Measurements from ENCODE around the gene POSTN.

The POSTN gene

GRCh38 chr13:37598597-37598996 lies at the start of gene POSTN:
Gene POSTN, minus strand, starts transcription at chr13:37598768. Its CDS starts 42 bp downstream, at chr13:37598726.
- ATAC-seq (replicated peaks): no peak
- Mint-ChIP-seq H3K4me1 (no peaks in the 10 kb centered on the region), H3K27me3 (no peaks in the 10 kb centered on the region), H3K4me3 (no peak within 1 kb of the TSS), H3K27ac (no peak within 1 kb of the TSS), H3K9me3 (no peaks in the 10 kb centered on the region), H3K36me3 (no peaks in the 10 kb centered on the region)
- no peak for DNase-seq

GRCh38 chr13:37647031-37647650 lies 48.6 kb upstream of the POSTN start:
- Mint-ChIP-seq H3K4me3 (no peak overlapping the region), H3K4me1 (no peaks in the 10 kb centered on the region), H3K36me3 (no peaks in the 10 kb centered on the region), H3K27ac (no peak overlapping the region), H3K9me3 (no peaks in the 10 kb centered on the region), H3K27me3 (no peaks in the 10 kb centered on the region)
- no peak for ATAC-seq (replicated peaks)
- no peak for DNase-seq

- Mint-ChIP-seq H3K9me3 (no peaks in the 10 kb centered on the region), H3K4me3 (no peak overlapping the region), H3K36me3 (no peaks in the 10 kb centered on the region), H3K4me1 (no peaks in the 10 kb centered on the region), H3K27me3 (no peaks in the 10 kb centered on the region), H3K27ac (no peak overlapping the region)
- DNase-seq: no peak
- ATAC-seq (replicated peaks): no peak
These were observed 48.0 kb upstream of the POSTN start for GRCh38 chr13:37646531-37646930.

- H3K4me3 Mint-ChIP-seq: no peak overlapping the region
- ATAC-seq (replicated peaks) (no peak), DNase-seq (no peak)
- no peaks in the 10 kb centered on the region for H3K27me3 Mint-ChIP-seq
- H3K9me3 Mint-ChIP-seq: no peaks in the 10 kb centered on the region
- no peaks in the 10 kb centered on the region for H3K36me3 Mint-ChIP-seq
- no peak overlapping the region for H3K27ac Mint-ChIP-seq
- H3K4me1 Mint-ChIP-seq: no peaks in the 10 kb centered on the region
These were observed 46.7 kb upstream of the POSTN start for GRCh38 chr13:37645181-37645740.

GRCh38 chr13:37641391-37641790 lies 42.8 kb upstream of the POSTN start:
- Mint-ChIP-seq H3K9me3 (no peaks in the 10 kb centered on the region), H3K27ac (no peak overlapping the region)

GRCh38 chr13:37640499-37640898 lies 41.9 kb upstream of the POSTN start:
- no peak overlapping the region for H3K4me3 Mint-ChIP-seq
- DNase-seq: no peak
- H3K27ac Mint-ChIP-seq: no peak overlapping the region
- no peaks in the 10 kb centered on the region for H3K9me3 Mint-ChIP-seq
- no peaks in the 10 kb centered on the region for H3K27me3 Mint-ChIP-seq
- H3K36me3 Mint-ChIP-seq: no peaks in the 10 kb centered on the region
- no peaks in the 10 kb centered on the region for H3K4me1 Mint-ChIP-seq
- no peak for ATAC-seq (replicated peaks)

More at GRCh38 chr13:37641391-37641790, 42.8 kb upstream of the POSTN start:
- ATAC-seq (replicated peaks): no peak
- Mint-ChIP-seq H3K4me3 (no peak overlapping the region), H3K4me1 (no peaks in the 10 kb centered on the region), H3K36me3 (no peaks in the 10 kb centered on the region), H3K27me3 (no peaks in the 10 kb centered on the region)
- DNase-seq: no peak

GRCh38 chr13:37636701-37637100 lies 38.1 kb upstream of the POSTN start:
- DNase-seq (no peak), ATAC-seq (replicated peaks) (no peak)
- Mint-ChIP-seq H3K4me3 (no peak overlapping the region), H3K27me3 (no peaks in the 10 kb centered on the region), H3K9me3 (no peaks in the 10 kb centered on the region), H3K36me3 (no peaks in the 10 kb centered on the region), H3K27ac (no peak overlapping the region), H3K4me1 (no peaks in the 10 kb centered on the region)

GRCh38 chr13:37632294-37632693 lies 33.7 kb upstream of the POSTN start:
- no peaks in the 10 kb centered on the region for H3K4me1 Mint-ChIP-seq
- H3K27me3 Mint-ChIP-seq: no peaks in the 10 kb centered on the region
- H3K36me3 Mint-ChIP-seq: no peaks in the 10 kb centered on the region
- no peak overlapping the region for H3K27ac Mint-ChIP-seq
- H3K4me3 Mint-ChIP-seq: no peak overlapping the region
- DNase-seq: no peak
- H3K9me3 Mint-ChIP-seq: no peaks in the 10 kb centered on the region
- ATAC-seq (replicated peaks): no peak

GRCh38 chr13:37627428-37627827 lies 28.9 kb upstream of the POSTN start:
- no peak for ATAC-seq (replicated peaks)
- Mint-ChIP-seq H3K9me3 (no peaks in the 10 kb centered on the region), H3K4me3 (no peak overlapping the region), H3K27me3 (no peaks in the 10 kb centered on the region), H3K4me1 (no peaks in the 10 kb centered on the region), H3K36me3 (no peaks in the 10 kb centered on the region), H3K27ac (no peak overlapping the region)
- no peak for DNase-seq

- Mint-ChIP-seq H3K27me3 (no peaks in the 10 kb centered on the region), H3K9me3 (no peaks in the 10 kb centered on the region), H3K27ac (no peak overlapping the region), H3K36me3 (no peaks in the 10 kb centered on the region), H3K4me1 (no peaks in the 10 kb centered on the region), H3K4me3 (no peak overlapping the region)
- no peak for DNase-seq
- no peak for ATAC-seq (replicated peaks)
These were observed 23.3 kb upstream of the POSTN start for GRCh38 chr13:37621811-37622361.

GRCh38 chr13:37618554-37618953 lies 20.0 kb upstream of the POSTN start:
- Mint-ChIP-seq H3K27me3 (no peaks in the 10 kb centered on the region), H3K4me1 (no peaks in the 10 kb centered on the region), H3K27ac (no peak overlapping the region), H3K36me3 (no peaks in the 10 kb centered on the region), H3K9me3 (no peaks in the 10 kb centered on the region), H3K4me3 (no peak overlapping the region)
- DNase-seq: no peak
- no peak for ATAC-seq (replicated peaks)

GRCh38 chr13:37617173-37617572 lies 18.6 kb upstream of the POSTN start:
- ATAC-seq (replicated peaks) (no peak), DNase-seq (no peak)
- Mint-ChIP-seq H3K36me3 (no peaks in the 10 kb centered on the region), H3K4me1 (no peaks in the 10 kb centered on the region), H3K27ac (no peak overlapping the region), H3K27me3 (no peaks in the 10 kb centered on the region), H3K9me3 (no peaks in the 10 kb centered on the region), H3K4me3 (no peak overlapping the region)

- Mint-ChIP-seq H3K36me3 (no peaks in the 10 kb centered on the region), H3K4me1 (no peaks in the 10 kb centered on the region), H3K9me3 (no peaks in the 10 kb centered on the region), H3K27ac (no peak overlapping the region), H3K4me3 (no peak overlapping the region), H3K27me3 (no peaks in the 10 kb centered on the region)
- DNase-seq: no peak
- ATAC-seq (replicated peaks): no peak
These were observed 17.6 kb upstream of the POSTN start for GRCh38 chr13:37616131-37616530.

GRCh38 chr13:37615276-37615675 lies 16.7 kb upstream of the POSTN start:
- Mint-ChIP-seq H3K36me3 (no peaks in the 10 kb centered on the region), H3K9me3 (no peaks in the 10 kb centered on the region), H3K4me3 (no peak overlapping the region), H3K27ac (no peak overlapping the region), H3K27me3 (no peaks in the 10 kb centered on the region), H3K4me1 (no peaks in the 10 kb centered on the region)
- ATAC-seq (replicated peaks) (no peak), DNase-seq (no peak)

- DNase-seq: no peak
- no peak for ATAC-seq (replicated peaks)
- no peaks in the 10 kb centered on the region for H3K27me3 Mint-ChIP-seq
- H3K9me3 Mint-ChIP-seq: no peaks in the 10 kb centered on the region
- no peak overlapping the region for H3K4me3 Mint-ChIP-seq
- H3K4me1 Mint-ChIP-seq: no peaks in the 10 kb centered on the region
- no peaks in the 10 kb centered on the region for H3K36me3 Mint-ChIP-seq
- no peak overlapping the region for H3K27ac Mint-ChIP-seq
These were observed 15.1 kb upstream of the POSTN start for GRCh38 chr13:37613638-37614037.
